GM23338 (cell line): Measurements from ENCODE around the gene LATS2. TPM values are rescaled to one million over a fixed set of nuclear protein-coding genes. Genes with fewer than 3 reads are reported as not detected.

ENCODE experiments used
- ATAC-seq: fragments of 200-7000 bp; cut with Tn5 transposase; 3 replicates; pipeline ENCODE4 v1.9.1; 2020
- DNase-seq: peaks from one replicate; pipeline ENCODE4 v3.0.0-alpha.2; 2015; ENCODE audit warnings: low spot score
- H2AFZ ChIP-seq: fragments of 200-600 bp; sonication (generic); 2 replicates; pipeline ENCODE4 v1.8.0; 2016; ENCODE audit warnings: antibody characterized with exemption, mild to moderate bottlenecking, moderate library complexity
- H3F3A ChIP-seq: fragments of 200-600 bp; sonication (generic); replicated peaks from 2 replicates; pipeline ENCODE4 v1.8.0; 2017; ENCODE audit warnings: antibody characterized with exemption, mixed run types, low read depth
- H3K27ac ChIP-seq: fragments of 200-600 bp; sonication (generic); 2 replicates; pipeline ENCODE4 v1.6.1; 2016; ENCODE audit warnings: low read depth
- H3K27me3 ChIP-seq: fragments of 200-600 bp; sonication (generic); 2 replicates; pipeline ENCODE4 v1.8.0; 2016; ENCODE audit warnings: mild to moderate bottlenecking, mixed run types, moderate library complexity; ENCODE audit not compliant: insufficient read depth
- H3K36me3 ChIP-seq: fragments of 200-600 bp; sonication (generic); 2 replicates; pipeline ENCODE4 v1.8.0; 2016; ENCODE audit warnings: mild to moderate bottlenecking; ENCODE audit not compliant: insufficient read depth
- H3K4me1 ChIP-seq: fragments of 200-600 bp; sonication (generic); 2 replicates; pipeline ENCODE4 v1.8.0; 2016; ENCODE audit warnings: mild to moderate bottlenecking, moderate library complexity; ENCODE audit not compliant: insufficient read depth
- H3K4me2 ChIP-seq: fragments of 200-600 bp; sonication (generic); 2 replicates; pipeline ENCODE4 v1.7.1; 2017; ENCODE audit warnings: mixed run types
- H3K4me3 ChIP-seq: fragments of 200-600 bp; sonication (generic); 2 replicates; pipeline ENCODE4 v1.6.1; 2016; ENCODE audit warnings: mixed run types
- H3K79me2 ChIP-seq: fragments of 200-600 bp; sonication (generic); replicated peaks from 2 replicates; pipeline ENCODE4 v1.8.0; 2017; ENCODE audit warnings: mild to moderate bottlenecking; ENCODE audit not compliant: insufficient read depth
- H3K9me2 ChIP-seq: fragments of 200-600 bp; sonication (generic); 2 replicates; pipeline ENCODE4 v1.8.0; 2017; ENCODE audit not compliant: insufficient read depth
- H4K20me1 ChIP-seq: fragments of 200-600 bp; sonication (generic); replicated peaks from 2 replicates; pipeline ENCODE4 v1.8.0; 2017; ENCODE audit warnings: mild to moderate bottlenecking; ENCODE audit not compliant: insufficient read depth
- H3K27ac Mint-ChIP-seq: 2 replicates; pipeline ENCODE4 v1.8.0; 2020; ENCODE audit warnings: inconsistent platforms, mild to moderate bottlenecking, moderate library complexity, mixed read lengths
- H3K27me3 Mint-ChIP-seq: 3 replicates; pipeline ENCODE4 v1.8.0; 2022; ENCODE audit warnings: low read depth, mild to moderate bottlenecking, moderate library complexity, mixed read lengths, inconsistent platforms; ENCODE audit not compliant: insufficient read depth, poor library complexity
- H3K36me3 Mint-ChIP-seq: 3 replicates; pipeline ENCODE4 v1.8.0; 2021; ENCODE audit warnings: low read depth, mild to moderate bottlenecking, inconsistent platforms, moderate library complexity, mixed read lengths
- H3K4me1 Mint-ChIP-seq: 3 replicates; pipeline ENCODE4 v1.8.0; 2020; ENCODE audit warnings: mild to moderate bottlenecking, inconsistent platforms, mixed read lengths
- H3K4me3 Mint-ChIP-seq: 3 replicates; pipeline ENCODE4 v1.8.0; 2021; ENCODE audit warnings: moderate library complexity, mild to moderate bottlenecking, inconsistent platforms, mixed read lengths
- H3K9me3 Mint-ChIP-seq: 3 replicates; pipeline ENCODE4 v1.8.0; 2020; ENCODE audit warnings: moderate library complexity, mild to moderate bottlenecking, inconsistent platforms, mixed read lengths
- CREB1 ChIP-seq: fragments of 250-450 bp; sonication (Bioruptor Pico); IDR thresholded peaks from 2 replicates; pipeline ENCODE4 v1.5.0; 2020; ENCODE audit warnings: low read depth, mild to moderate bottlenecking, moderate library complexity
- CTCF ChIP-seq, 2 experiments: fragments of 200-600 bp in 1 of 2; sonication (generic) in 1 of 2; conservative IDR thresholded peaks; 2 replicates each; pipeline versions ENCODE4 v1.5.1 to v1.6.1; 2016 to 2017; ENCODE audit warnings: antibody characterized with exemption in 2 of 2, low read depth in 2 of 2, mild to moderate bottlenecking in 2 of 2, moderate library complexity in 1 of 2
- ETS1 ChIP-seq: IDR thresholded peaks from 2 replicates; pipeline ENCODE4 v1.6.1; 2016; ENCODE audit warnings: antibody characterized with exemption
- EZH2 ChIP-seq: fragments of 200-600 bp; sonication (generic); IDR thresholded peaks from one replicate; pipeline ENCODE4 v1.8.0; 2017; ENCODE audit warnings: antibody characterized with exemption, mild to moderate bottlenecking, low read depth; ENCODE audit not compliant: unreplicated experiment
- EZH2phosphoT487 ChIP-seq: fragments of 200-600 bp; sonication (generic); IDR thresholded peaks from one replicate; pipeline ENCODE4 v1.8.1; 2018; ENCODE audit warnings: antibody characterized with exemption; ENCODE audit not compliant: unreplicated experiment
- JUNB ChIP-seq: IDR thresholded peaks from one replicate; pipeline ENCODE4 v1.6.1; 2016; ENCODE audit warnings: antibody characterized with exemption; ENCODE audit not compliant: unreplicated experiment
- NANOG ChIP-seq: IDR thresholded peaks from 2 replicates; pipeline ENCODE4 v1.6.1; 2016; ENCODE audit warnings: antibody characterized with exemption, borderline replicate concordance
- POLR2AphosphoS5 ChIP-seq: IDR thresholded peaks from 2 replicates; pipeline ENCODE4 v1.6.1; 2016; ENCODE audit warnings: antibody characterized with exemption, low read depth
- REST ChIP-seq: IDR thresholded peaks from one replicate; pipeline ENCODE4 v1.6.1; 2018; ENCODE audit warnings: antibody characterized with exemption; ENCODE audit not compliant: unreplicated experiment
- STAT1 ChIP-seq: IDR thresholded peaks from one replicate; pipeline ENCODE4 v1.6.1; 2016; ENCODE audit warnings: antibody characterized with exemption; ENCODE audit not compliant: unreplicated experiment
- ZNF114 ChIP-seq: fragments of 250-450 bp; sonication (Bioruptor Pico); IDR thresholded peaks from 2 replicates; pipeline ENCODE4 v1.5.0; 2020; ENCODE audit warnings: mild to moderate bottlenecking, moderate library complexity
- ZNF331 ChIP-seq: fragments of 250-450 bp; sonication (Bioruptor Pico); IDR thresholded peaks from 2 replicates; pipeline ENCODE4 v1.5.0; 2020; ENCODE audit warnings: low read depth, mild to moderate bottlenecking, moderate library complexity
- polyA plus RNA-seq: library from polyadenylated mRNA; unstranded; fragments of >200 nt; fragmentation: Nextera tagmentation; extraction: Ambion mirVana; gene quantifications from 2 replicates; pipeline ENCODE4 v1.2.1, GENCODE V29; 2016
- total RNA-seq: library from RNA; depleted of rRNA; stranded (reverse); fragments of >200 nt; shearing (Covaris generic); gene quantifications from 2 replicates; pipeline ENCODE4 v1.2.3, GENCODE V29; 2014
- TF ChIP-seq, protein P1 (sequence below): fragments of 250-450 bp; sonication (Bioruptor Pico); IDR thresholded peaks from 2 replicates; pipeline ENCODE4 v1.5.0; 2020; ENCODE audit warnings: mild to moderate bottlenecking, moderate library complexity

The LATS2 gene
- total and polyA plus RNA-seq, 2 experiments from 2014 or later, result 10.5 to 25.4 TPM

- TF ChIP-seq EZH2, result no peak
Measured at GRCh38 chr13:21071015-21071414, 9.6 kb upstream of the LATS2 start (continued).

DNA sequence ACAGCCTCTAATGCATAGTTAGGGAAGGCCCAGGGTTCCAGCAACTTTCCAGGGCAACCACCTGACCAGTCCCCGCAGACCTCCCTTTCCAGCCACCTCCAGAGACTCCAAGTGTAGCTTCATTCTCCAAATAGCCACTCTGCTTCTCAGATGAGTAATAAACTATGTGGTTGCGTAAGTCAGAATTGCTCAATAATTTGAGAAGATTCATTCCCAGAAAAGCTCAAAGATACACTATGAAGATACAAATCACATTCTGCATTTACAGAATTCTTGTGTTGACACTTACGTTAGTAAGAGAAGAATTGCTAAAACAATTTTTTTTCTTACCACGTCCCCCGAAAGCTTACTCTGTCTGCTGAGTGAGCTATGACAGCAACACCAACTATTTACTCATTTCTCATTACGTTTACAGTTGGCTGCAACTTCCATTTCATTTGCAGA is 8.2 kb upstream of the LATS2 start:
- ATAC-seq (no peak), DNase-seq (no peak)
- H3K27ac ChIP-seq, result no peak overlapping the region
- H3K9me3 Mint-ChIP-seq, result no peaks in the 10 kb centered on the region
- H2AFZ ChIP-seq, result no peak overlapping the region
- no peak overlapping the region for H3K27ac Mint-ChIP-seq
- no peaks in the 10 kb centered on the region; the same call in 1 of the 2 replicates for H3K4me1 ChIP-seq
- no peak overlapping the region for H3K4me2 ChIP-seq
- H3K79me2 ChIP-seq, result no peaks in the 10 kb centered on the region
- no peaks in the 10 kb centered on the region for H3F3A ChIP-seq
- TF ChIP-seq CREB1 (no peak), STAT1 (no peak), NANOG (no peak), CTCF (conservative IDR thresholded peaks at IDR 0.05; ENCODE audit: low read depth in 2 of 2) (no peak), REST (no peak), EZH2 (no peak), ZNF331 (CRISPR knock-in tag) (no peak), JUNB (no peak), POLR2AphosphoS5 (no peak), EZH2phosphoT487 (no peak), ETS1 (no peak), ZNF114 (CRISPR knock-in tag) (no peak)
- TF ChIP-seq, protein P1, sequence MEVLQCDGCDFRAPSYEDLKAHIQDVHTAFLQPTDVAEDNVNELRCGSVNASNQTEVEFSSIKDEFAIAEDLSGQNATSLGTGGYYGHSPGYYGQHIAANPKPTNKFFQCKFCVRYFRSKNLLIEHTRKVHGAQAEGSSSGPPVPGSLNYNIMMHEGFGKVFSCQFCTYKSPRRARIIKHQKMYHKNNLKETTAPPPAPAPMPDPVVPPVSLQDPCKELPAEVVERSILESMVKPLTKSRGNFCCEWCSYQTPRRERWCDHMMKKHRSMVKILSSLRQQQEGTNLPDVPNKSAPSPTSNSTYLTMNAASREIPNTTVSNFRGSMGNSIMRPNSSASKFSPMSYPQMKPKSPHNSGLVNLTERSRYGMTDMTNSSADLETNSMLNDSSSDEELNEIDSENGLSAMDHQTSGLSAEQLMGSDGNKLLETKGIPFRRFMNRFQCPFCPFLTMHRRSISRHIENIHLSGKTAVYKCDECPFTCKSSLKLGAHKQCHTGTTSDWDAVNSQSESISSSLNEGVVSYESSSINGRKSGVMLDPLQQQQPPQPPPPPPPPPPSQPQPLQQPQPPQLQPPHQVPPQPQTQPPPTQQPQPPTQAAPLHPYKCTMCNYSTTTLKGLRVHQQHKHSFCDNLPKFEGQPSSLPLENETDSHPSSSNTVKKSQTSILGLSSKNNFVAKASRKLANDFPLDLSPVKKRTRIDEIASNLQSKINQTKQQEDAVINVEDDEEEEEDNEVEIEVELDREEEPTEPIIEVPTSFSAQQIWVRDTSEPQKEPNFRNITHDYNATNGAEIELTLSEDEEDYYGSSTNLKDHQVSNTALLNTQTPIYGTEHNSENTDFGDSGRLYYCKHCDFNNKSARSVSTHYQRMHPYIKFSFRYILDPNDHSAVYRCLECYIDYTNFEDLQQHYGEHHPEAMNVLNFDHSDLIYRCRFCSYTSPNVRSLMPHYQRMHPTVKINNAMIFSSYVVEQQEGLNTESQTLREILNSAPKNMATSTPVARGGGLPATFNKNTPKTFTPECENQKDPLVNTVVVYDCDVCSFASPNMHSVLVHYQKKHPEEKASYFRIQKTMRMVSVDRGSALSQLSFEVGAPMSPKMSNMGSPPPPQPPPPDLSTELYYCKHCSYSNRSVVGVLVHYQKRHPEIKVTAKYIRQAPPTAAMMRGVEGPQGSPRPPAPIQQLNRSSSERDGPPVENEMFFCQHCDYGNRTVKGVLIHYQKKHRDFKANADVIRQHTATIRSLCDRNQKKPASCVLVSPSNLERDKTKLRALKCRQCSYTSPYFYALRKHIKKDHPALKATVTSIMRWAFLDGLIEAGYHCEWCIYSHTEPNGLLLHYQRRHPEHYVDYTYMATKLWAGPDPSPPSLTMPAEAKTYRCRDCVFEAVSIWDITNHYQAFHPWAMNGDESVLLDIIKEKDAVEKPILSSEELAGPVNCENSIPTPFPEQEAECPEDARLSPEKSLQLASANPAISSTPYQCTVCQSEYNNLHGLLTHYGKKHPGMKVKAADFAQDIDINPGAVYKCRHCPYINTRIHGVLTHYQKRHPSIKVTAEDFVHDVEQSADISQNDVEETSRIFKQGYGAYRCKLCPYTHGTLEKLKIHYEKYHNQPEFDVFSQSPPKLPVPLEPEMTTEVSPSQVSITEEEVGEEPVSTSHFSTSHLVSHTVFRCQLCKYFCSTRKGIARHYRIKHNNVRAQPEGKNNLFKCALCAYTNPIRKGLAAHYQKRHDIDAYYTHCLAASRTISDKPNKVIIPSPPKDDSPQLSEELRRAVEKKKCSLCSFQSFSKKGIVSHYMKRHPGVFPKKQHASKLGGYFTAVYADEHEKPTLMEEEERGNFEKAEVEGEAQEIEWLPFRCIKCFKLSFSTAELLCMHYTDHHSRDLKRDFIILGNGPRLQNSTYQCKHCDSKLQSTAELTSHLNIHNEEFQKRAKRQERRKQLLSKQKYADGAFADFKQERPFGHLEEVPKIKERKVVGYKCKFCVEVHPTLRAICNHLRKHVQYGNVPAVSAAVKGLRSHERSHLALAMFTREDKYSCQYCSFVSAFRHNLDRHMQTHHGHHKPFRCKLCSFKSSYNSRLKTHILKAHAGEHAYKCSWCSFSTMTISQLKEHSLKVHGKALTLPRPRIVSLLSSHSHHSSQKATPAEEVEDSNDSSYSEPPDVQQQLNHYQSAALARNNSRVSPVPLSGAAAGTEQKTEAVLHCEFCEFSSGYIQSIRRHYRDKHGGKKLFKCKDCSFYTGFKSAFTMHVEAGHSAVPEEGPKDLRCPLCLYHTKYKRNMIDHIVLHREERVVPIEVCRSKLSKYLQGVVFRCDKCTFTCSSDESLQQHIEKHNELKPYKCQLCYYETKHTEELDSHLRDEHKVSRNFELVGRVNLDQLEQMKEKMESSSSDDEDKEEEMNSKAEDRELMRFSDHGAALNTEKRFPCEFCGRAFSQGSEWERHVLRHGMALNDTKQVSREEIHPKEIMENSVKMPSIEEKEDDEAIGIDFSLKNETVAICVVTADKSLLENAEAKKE (CRISPR knock-in tag), result no peak
- peaks cover 10% of the 10 kb centered on the region for H3K27me3 Mint-ChIP-seq
- H3K36me3 Mint-ChIP-seq, result no peaks in the 10 kb centered on the region
- H3K4me3 ChIP-seq, result no peak overlapping the region
- no peaks in the 10 kb centered on the region for H3K36me3 ChIP-seq
- H3K9me2 ChIP-seq, result no peaks in the 10 kb centered on the region
- H3K27me3 ChIP-seq, result no peaks in the 10 kb centered on the region
- H3K4me3 Mint-ChIP-seq, result no peak overlapping the region
- H3K4me1 Mint-ChIP-seq, result peaks cover 9% of the 10 kb centered on the region
- no peaks in the 10 kb centered on the region for H4K20me1 ChIP-seq
